Keratinocyte (primary cell): ENCODE data around the gene BLMH.

Source experiments
- EZH2 ChIP-seq: IDR thresholded peaks from one replicate; pipeline ENCODE4 v1.6.1; 2012; ENCODE audit warnings: inconsistent platforms, mild to moderate bottlenecking, low read length, moderate library complexity
- TF ChIP-seq, protein P1 (sequence below), 3 experiments: IDR thresholded peaks in 1 of 3; conservative IDR thresholded peaks in 1 of 3; optimal IDR thresholded peaks in 1 of 3; 2 replicates in 2 of 3; 3 replicates in 1 of 3; pipeline versions ENCODE3 to v1.5.1; 2011; ENCODE audit warnings: low read length in 3 of 3, mild to moderate bottlenecking in 3 of 3, moderate library complexity in 2 of 3, control low read depth in 1 of 3, inconsistent platforms in 1 of 3; ENCODE audit not compliant: insufficient read depth in 2 of 3; ENCODE audit errors: extremely low read depth in 1 of 3

DNA sequence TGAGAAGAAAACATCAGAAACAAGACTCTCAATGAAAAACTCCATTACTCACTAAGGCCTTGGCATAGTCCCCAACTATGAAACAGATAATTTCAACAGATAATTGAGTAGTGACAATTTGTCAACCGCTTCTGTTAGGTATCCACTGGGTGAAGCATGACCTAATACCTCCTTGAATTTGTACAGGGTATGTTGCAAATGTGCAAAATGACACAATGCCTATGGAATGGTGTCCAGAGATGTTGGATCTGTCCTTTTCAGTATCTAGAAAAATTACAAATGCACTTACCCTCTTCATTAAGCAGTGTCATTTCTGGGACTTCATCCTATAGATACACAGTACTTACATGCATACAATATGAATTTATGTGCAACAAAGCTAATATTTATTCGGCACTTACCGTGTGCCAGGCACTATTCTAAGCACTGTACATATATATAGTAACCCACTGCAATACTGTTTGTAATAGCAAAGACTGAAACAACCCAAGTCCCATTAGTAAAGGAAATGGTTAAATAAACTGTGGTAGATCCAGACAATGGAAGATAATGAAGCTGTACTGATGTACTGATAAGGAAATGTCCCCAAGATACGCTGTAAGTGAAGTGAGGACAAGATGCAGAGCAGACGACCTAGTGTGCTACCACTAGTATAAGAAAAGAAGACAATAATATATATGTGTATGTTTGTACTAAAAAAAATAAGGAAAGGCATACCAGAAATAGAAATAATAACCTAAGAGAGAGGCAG lies 34.8 kb downstream of the BLMH start:
- TF ChIP-seq, protein P1, sequence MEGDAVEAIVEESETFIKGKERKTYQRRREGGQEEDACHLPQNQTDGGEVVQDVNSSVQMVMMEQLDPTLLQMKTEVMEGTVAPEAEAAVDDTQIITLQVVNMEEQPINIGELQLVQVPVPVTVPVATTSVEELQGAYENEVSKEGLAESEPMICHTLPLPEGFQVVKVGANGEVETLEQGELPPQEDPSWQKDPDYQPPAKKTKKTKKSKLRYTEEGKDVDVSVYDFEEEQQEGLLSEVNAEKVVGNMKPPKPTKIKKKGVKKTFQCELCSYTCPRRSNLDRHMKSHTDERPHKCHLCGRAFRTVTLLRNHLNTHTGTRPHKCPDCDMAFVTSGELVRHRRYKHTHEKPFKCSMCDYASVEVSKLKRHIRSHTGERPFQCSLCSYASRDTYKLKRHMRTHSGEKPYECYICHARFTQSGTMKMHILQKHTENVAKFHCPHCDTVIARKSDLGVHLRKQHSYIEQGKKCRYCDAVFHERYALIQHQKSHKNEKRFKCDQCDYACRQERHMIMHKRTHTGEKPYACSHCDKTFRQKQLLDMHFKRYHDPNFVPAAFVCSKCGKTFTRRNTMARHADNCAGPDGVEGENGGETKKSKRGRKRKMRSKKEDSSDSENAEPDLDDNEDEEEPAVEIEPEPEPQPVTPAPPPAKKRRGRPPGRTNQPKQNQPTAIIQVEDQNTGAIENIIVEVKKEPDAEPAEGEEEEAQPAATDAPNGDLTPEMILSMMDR (optimal IDR thresholded peaks at IDR 0.05 in 1 of 3, IDR thresholded peaks at IDR 0.05 in 1 of 3, conservative IDR thresholded peaks at IDR 0.05 in 1 of 3; ENCODE audit: extremely low read depth in 1 of 3, insufficient read depth in 2 of 3, low read length in 3 of 3), result no peak
- TF ChIP-seq EZH2, result no peak
